HS-5 (cell line): ENCODE results near the gene LYPD4.
"Not testable (repeated sequence)": the region's sequence is repeated elsewhere in the genome, so short reads cannot be mapped to it uniquely, and the experiment has no call there.

Source experiments
- DNase-seq: peaks from one replicate; pipeline ENCODE4 v3.0.0-alpha.2; 2012; ENCODE audit warnings: low read depth

The LYPD4 gene

DNA sequence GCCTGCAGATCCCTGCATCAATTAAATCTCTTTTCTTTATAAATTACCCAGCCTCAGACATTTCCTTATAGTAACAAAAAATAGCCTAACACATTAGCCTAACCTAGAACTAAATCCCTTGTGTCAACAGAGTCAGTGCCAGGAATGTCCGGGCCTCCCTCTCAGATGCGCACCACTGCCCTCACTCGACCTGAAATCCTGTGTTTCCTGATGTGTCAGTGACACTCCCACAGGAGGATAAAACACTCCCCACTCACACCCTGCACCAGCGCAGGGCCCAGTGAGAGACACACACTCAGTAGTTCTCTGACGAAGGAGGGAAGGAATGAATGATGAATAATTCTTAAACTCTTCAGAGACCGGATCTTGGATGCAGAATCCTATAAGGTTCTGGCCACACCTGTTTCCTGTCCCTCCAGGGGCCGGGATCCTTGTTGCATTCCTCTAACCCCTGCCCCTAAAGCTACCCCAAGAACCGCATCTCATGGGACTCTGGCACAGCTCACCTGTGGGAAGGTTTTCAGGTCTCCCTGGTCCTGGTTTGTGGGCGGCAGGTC lies 45.0 kb downstream of the LYPD4 start:
- no peak for DNase-seq

DNA sequence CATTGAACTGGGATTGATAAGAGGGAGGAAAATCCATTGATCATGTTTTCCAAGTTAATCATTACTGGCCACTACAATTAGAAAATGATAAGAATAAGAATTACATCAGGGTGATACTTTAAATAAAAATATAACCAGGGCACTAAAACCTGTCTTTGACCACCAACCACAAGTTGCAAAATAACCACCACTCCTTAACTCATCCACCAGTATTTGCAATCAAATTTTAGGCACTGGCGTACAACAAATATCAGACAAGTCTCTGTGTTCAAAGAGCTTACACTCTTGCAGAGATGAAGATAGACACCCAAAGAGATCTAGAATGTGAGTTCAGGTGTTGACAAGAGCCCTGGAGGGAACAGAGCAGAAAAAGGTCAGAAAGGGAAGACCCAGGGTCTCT lies 47.6 kb downstream of the LYPD4 start:
- DNase-seq: no peak

DNA sequence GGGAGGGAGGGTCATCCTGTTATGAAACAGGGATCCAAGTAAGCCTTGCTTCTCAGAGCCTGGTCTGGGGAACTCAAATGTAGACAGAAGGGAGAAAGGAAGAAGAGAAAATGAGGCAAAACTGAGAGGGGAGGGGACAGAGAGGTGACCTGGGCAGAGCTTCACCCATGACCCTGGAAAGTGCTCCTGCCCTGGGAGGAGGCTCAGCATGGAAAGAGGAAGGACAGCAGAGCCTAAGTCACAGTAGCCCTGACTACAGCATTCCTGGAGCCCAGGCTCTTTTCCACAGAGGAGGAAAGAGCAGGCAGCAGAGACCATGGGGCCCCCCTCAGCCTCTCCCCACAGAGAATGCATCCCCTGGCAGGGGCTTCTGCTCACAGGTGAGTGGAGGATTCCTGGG lies 48.1 kb downstream of the LYPD4 start, which contains the start of gene CEACAM3:
Gene CEACAM3 (plus strand): TSS at position 226 of the 400 bp plus-strand sequence. CDS start 91 bp downstream, at position 317.
- DNase-seq: no peak

DNA sequence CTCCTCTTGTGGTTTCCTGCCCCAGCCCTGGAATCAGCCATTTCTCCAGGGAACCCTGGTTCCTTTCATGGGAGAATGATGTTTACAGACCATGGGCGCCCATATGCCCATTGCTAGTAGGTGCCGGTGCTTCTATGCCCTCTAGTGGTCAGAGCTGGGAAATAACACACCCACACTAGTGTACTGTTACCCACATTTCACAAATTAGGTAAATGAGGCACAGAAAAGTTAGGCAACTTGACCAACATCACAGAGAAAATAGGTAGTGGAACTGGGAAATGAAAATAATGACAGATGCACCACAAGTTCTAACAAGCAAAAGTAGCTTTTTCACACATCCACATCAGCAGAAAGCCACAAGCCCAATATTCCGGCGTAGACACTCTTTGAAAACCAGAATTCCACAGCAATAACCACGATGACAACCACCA lies 49.4 kb downstream of the LYPD4 start:
- DNase-seq: no peak

DNA sequence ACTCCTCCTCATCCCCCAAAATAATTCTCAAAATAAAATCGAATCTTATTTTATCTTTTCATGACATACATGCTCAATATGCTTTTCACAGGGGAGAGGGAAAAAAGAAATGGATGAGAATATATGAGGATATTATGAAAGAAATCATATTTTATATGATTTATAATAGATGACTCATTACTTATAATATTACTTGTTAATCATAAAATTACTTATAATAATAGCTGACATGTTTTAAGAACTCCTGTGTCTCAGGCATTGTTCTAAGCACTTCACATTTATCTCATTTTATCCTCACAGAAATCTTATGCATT lies 51.1 kb downstream of the LYPD4 start:
- no peak for DNase-seq

DNA sequence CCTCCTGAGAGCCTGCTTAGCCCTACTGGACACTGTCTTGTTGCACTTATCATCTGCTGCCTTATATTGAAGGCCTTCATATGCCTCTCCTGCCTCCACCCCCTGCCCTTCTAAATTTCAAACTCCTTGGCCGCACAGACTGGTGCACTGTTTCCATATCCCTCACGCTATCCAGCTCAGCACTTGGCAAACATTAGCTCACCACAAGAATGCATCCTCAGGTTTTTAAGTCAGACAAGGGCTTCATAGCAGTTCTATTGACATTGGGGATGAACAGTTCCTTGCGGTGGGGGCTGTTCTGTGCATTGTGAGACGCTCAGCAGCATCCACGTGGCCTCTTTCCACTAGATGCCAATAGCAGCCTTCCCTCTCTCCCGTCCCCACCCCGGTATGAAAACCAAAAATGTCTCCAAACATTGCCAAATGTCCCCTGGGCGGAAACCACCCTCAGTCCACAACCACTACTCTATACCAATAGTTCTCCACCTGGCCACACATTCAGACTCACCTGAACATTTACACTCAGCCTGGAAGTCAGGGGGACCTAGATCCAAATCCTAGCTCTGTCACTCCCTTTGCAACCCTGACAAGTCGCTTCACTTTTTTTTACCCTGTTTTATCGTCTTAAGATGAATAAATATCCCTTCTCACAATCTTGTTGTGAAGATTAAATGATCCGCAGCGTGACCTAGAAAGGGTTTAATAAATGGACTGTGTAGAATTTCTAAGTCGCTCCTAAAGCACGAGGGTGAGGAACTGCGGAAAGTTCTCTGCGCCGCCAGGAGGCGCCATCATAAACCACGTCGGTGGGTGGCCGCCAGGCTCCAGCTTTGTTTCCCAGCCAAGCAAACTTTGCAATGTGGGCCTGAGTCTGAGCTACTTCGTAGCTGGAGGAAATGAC lies 51.7 kb downstream of the LYPD4 start:
- DNase-seq: no peak

DNA sequence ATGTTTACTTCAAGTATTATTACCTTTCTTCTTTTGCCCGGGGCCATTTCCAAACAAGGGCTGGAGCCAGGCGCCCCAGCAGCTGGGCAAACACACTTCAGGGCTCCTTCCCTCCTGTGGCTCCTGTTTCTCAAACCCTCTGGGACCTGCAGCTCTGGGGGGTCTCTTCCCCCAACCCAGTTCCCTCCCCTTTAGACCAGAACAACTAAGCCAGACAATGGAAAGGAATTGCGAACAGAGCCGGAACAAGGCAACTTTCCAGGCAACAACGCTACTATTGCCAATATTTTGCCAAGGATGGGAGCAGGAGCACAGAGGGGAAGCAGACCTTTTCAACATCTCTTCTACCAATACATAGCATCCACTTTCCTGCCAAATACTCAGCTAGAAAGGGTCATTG lies 55.4 kb downstream of the LYPD4 start:
- not testable (repeated sequence) for DNase-seq

DNA sequence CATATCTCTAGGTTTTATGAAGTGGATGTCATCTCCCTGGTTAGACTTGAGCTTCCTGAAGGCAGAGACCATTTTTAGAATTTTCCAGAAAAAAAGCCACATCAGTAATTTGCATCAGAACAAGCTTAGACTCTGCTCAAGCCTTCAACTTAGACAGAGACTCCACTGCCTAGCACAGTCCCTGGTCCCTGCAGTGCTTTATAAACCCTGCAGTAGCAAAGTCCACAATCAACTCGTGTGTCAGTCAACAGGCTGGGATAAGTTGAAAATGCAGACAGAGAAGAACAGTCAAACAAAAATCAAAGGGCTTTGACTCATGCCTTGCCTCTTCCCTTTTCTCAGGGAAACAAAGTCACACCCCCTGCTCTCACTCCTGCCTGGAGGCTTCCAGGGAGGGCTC lies 56.0 kb downstream of the LYPD4 start:
- not testable (repeated sequence) for DNase-seq
